Calu3 (cell line): ENCODE data around the gene MAP7. TPM values are rescaled to one million over a fixed set of nuclear protein-coding genes. Genes with fewer than 3 reads are reported as not detected.
"Not testable (repeated sequence)": the region's sequence is repeated elsewhere in the genome, so short reads cannot be mapped to it uniquely, and the experiment has no call there.

Experiments used
- BruUV-seq: library from RNA; stranded (reverse); fragments of 400-500 nt; replicated peaks from 2 replicates; lab custom pipeline; 2021; lab: Mats Ljungman, UMichigan
- CTCF ChIA-PET: fragments of 300-600 bp; sonication (Branson Sonifier 250); formaldehyde crosslinking; loops from one replicate; lab custom pipeline; 2022; ENCODE audit warnings: antibody characterized with exemption; lab: Charles Lee
- DNase-seq: peaks from one replicate; pipeline ENCODE4 v3.0.0; 2022
- H3K27ac Mint-ChIP-seq: one replicate; pipeline ENCODE4 v1.8.0; 2022; ENCODE audit warnings: mixed read lengths; ENCODE audit not compliant: unreplicated experiment
- H3K27me3 Mint-ChIP-seq: one replicate; pipeline ENCODE4 v1.8.0; 2022; ENCODE audit warnings: mixed read lengths; ENCODE audit not compliant: unreplicated experiment
- H3K36me3 Mint-ChIP-seq: one replicate; pipeline ENCODE4 v1.8.0; 2022; ENCODE audit warnings: mild to moderate bottlenecking, moderate library complexity, mixed read lengths; ENCODE audit not compliant: insufficient read depth, unreplicated experiment
- H3K4me1 Mint-ChIP-seq: one replicate; pipeline ENCODE4 v1.8.0; 2022; ENCODE audit warnings: mild to moderate bottlenecking, low read depth, mixed read lengths; ENCODE audit not compliant: unreplicated experiment
- H3K4me3 Mint-ChIP-seq: one replicate; pipeline ENCODE4 v1.8.0; 2022; ENCODE audit warnings: mild to moderate bottlenecking, low read depth, moderate library complexity, mixed read lengths; ENCODE audit not compliant: unreplicated experiment
- H3K9me3 Mint-ChIP-seq: one replicate; pipeline ENCODE4 v1.8.0; 2022; ENCODE audit warnings: low read depth, mixed read lengths; ENCODE audit not compliant: unreplicated experiment
- intact Hi-C: fragments of 100-400 bp; cut with micrococcal nuclease; formaldehyde crosslinking; loops from one replicate; pipeline ENCODE4 v1.10.0; 2022; ENCODE audit not compliant: unreplicated experiment
- total RNA-seq: library from RNA; stranded (reverse); gene quantifications from 2 replicates; pipeline ENCODE4 v1.2.3, GENCODE V29; 2022
- TF ChIP-seq, protein P1 (sequence below): fragments of 200-600 bp; IDR thresholded peaks from one replicate; pipeline ENCODE4 v1.8.0; 2022; ENCODE audit warnings: antibody characterized with exemption; ENCODE audit not compliant: unreplicated experiment

MAP7 gene
- total RNA-seq, 1 experiment from 2014 or later: 30.1 TPM

DNA sequence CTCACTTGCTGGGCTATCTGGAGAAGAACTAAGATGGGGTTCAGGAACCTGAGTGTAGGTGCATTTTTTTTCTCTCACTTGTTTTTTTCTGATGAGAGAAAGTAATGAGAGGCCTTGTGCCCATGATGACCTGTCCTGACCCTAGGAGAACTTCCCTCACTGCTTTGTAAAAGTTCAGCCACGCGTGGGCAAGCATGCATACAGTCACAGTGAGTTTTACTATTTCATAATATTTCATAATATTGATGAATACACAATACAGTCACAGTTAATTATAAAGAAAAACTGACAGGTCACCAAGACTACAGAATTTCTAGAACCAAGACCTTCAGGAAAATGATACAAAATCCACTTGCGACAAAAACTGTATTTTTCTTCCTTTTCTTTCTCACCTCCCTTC, 111.8 kb downstream of the MAP7 start:
- TF ChIP-seq, protein P1, sequence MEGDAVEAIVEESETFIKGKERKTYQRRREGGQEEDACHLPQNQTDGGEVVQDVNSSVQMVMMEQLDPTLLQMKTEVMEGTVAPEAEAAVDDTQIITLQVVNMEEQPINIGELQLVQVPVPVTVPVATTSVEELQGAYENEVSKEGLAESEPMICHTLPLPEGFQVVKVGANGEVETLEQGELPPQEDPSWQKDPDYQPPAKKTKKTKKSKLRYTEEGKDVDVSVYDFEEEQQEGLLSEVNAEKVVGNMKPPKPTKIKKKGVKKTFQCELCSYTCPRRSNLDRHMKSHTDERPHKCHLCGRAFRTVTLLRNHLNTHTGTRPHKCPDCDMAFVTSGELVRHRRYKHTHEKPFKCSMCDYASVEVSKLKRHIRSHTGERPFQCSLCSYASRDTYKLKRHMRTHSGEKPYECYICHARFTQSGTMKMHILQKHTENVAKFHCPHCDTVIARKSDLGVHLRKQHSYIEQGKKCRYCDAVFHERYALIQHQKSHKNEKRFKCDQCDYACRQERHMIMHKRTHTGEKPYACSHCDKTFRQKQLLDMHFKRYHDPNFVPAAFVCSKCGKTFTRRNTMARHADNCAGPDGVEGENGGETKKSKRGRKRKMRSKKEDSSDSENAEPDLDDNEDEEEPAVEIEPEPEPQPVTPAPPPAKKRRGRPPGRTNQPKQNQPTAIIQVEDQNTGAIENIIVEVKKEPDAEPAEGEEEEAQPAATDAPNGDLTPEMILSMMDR: no peak
- peaks cover 21% of the 10 kb centered on the region for H3K4me1 Mint-ChIP-seq
- H3K36me3 Mint-ChIP-seq: peaks cover 5% of the 10 kb centered on the region
- no peaks in the 10 kb centered on the region for H3K9me3 Mint-ChIP-seq
- H3K27ac Mint-ChIP-seq: no peak overlapping the region
- intact Hi-C loops: no loop called here
- no TSS peak for BruUV-seq
- H3K27me3 Mint-ChIP-seq: no peaks in the 10 kb centered on the region
- CTCF ChIA-PET: no interaction called here
- no peak for DNase-seq
- no peak overlapping the region for H3K4me3 Mint-ChIP-seq

DNA sequence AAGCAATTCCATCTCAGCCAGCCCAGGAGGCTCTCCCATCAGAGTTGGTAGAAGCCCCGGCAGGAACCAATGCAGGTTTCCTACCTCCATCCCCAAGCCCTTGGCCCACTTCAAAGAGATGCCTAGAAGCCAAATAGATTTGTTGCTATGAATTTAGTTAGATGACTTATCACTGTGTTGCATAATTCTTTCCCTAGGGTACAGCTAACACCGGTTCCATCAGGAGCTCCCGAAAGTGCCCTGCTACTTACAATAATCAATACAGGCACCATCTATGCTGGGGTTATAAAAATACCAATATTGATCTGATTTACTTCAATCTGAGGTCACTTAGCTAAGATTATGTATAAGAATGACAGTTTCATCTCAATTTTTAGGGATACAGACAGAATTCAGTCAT, 113.0 kb downstream of the MAP7 start:
- CTCF ChIA-PET: no interaction called here
- DNase-seq: no peak
- Mint-ChIP-seq H3K36me3 (peaks cover 5% of the 10 kb centered on the region), H3K9me3 (no peaks in the 10 kb centered on the region), H3K4me1 (peaks cover 21% of the 10 kb centered on the region), H3K27me3 (no peaks in the 10 kb centered on the region), H3K27ac (no peak overlapping the region), H3K4me3 (no peak overlapping the region)
- intact Hi-C loops: no loop called here
- BruUV-seq: no TSS peak
- TF ChIP-seq, protein P1: no peak

GRCh38 chr6:136435101-136435500, 115.1 kb downstream of the MAP7 start:
- Mint-ChIP-seq H3K4me3 (no peak overlapping the region), H3K4me1 (peaks cover 11% of the 10 kb centered on the region), H3K27ac (no peak overlapping the region), H3K9me3 (no peaks in the 10 kb centered on the region), H3K27me3 (no peaks in the 10 kb centered on the region), H3K36me3 (peaks cover 5% of the 10 kb centered on the region)
- intact Hi-C loops: no loop called here
- no TSS peak for BruUV-seq
- CTCF ChIA-PET: no interaction called here
- TF ChIP-seq, protein P1: no peak
- no peak for DNase-seq

- H3K27ac Mint-ChIP-seq, CTCF ChIA-PET, H3K4me3 Mint-ChIP-seq, H3K9me3 Mint-ChIP-seq, DNase-seq, BruUV-seq, H3K27me3 Mint-ChIP-seq, intact Hi-C loops, H3K4me1 Mint-ChIP-seq, H3K36me3 Mint-ChIP-seq: not testable (repeated sequence)
Measured at GRCh38 chr6:136431306-136431705, 118.9 kb downstream of the MAP7 start.

DNA sequence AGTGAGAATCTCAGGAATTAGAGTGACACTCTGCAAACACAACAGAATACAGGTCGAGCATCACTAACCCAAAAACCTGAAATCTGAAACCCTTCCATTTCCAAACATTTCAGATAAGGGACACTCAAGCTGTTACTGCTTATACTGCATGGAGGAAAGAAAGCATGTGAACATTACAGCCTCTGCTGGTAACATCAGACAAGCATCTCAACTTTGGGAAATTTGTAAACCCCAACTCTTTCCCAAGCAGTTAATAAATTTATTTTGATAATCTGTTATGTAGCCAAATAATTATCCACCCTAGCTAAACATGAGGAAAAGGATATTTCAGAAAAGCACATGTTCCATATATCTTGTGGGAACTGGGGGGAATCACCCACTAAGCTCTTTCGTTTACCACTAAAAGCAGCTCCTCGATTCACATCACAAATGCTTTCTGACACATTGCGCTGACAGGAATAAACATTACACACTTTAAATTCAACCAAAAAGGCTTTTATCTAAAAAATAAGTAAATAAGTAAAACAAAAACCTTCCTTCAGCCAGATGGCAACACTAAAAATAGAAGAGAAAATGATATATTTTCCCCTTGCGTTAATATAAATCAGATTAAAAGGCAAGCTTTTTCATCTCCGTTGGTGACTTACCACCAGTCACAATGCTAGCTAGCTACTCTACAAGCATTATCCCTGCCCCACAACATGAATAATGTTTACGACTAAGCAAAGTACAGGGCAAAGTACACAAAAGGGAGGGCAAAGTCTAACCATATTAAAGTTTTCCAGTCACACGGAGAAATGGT, 120.8 kb downstream of the MAP7 start:
- no TSS peak for BruUV-seq
- CTCF ChIA-PET: interaction anchor here (0.6 kb wide), 1 partner anchor 25 kb away, joined by 4 read pairs; no protein-coding TSS in a partner anchor

More for the DNA sequence above, 120.8 kb downstream of the MAP7 start:
- Mint-ChIP-seq H3K27ac (no peak overlapping the region), H3K9me3 (no peaks in the 10 kb centered on the region), H3K27me3 (no peaks in the 10 kb centered on the region), H3K36me3 (no peaks in the 10 kb centered on the region), H3K4me3 (no peak overlapping the region), H3K4me1 (peaks cover 9% of the 10 kb centered on the region)
- no peak for DNase-seq
- TF ChIP-seq, protein P1: no peak
- intact Hi-C loops: no loop called here
